ENCODE results near the gene DNAJA3.

DNA sequence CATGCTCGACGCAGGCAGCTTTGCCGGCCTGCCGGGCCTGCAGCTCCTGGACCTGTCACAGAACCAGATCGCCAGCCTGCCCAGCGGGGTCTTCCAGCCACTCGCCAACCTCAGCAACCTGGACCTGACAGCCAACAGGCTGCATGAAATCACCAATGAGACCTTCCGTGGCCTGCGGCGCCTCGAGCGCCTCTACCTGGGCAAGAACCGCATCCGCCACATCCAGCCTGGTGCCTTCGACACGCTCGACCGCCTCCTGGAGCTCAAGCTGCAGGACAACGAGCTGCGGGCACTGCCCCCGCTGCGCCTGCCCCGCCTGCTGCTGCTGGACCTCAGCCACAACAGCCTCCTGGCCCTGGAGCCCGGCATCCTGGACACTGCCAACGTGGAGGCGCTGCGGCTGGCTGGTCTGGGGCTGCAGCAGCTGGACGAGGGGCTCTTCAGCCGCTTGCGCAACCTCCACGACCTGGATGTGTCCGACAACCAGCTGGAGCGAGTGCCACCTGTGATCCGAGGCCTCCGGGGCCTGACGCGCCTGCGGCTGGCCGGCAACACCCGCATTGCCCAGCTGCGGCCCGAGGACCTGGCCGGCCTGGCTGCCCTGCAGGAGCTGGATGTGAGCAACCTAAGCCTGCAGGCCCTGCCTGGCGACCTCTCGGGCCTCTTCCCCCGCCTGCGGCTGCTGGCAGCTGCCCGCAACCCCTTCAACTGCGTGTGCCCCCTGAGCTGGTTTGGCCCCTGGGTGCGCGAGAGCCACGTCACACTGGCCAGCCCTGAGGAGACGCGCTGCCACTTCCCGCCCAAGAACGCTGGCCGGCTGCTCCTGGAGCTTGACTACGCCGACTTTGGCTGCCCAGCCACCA, 44.4 kb upstream of the DNAJA3 start:
- TF ChIP-seq, protein P1, sequence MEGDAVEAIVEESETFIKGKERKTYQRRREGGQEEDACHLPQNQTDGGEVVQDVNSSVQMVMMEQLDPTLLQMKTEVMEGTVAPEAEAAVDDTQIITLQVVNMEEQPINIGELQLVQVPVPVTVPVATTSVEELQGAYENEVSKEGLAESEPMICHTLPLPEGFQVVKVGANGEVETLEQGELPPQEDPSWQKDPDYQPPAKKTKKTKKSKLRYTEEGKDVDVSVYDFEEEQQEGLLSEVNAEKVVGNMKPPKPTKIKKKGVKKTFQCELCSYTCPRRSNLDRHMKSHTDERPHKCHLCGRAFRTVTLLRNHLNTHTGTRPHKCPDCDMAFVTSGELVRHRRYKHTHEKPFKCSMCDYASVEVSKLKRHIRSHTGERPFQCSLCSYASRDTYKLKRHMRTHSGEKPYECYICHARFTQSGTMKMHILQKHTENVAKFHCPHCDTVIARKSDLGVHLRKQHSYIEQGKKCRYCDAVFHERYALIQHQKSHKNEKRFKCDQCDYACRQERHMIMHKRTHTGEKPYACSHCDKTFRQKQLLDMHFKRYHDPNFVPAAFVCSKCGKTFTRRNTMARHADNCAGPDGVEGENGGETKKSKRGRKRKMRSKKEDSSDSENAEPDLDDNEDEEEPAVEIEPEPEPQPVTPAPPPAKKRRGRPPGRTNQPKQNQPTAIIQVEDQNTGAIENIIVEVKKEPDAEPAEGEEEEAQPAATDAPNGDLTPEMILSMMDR (IDR thresholded peaks at IDR 0.05 in 2 of 3, conservative IDR thresholded peaks at IDR 0.05 in 1 of 3; ENCODE audit: borderline replicate concordance in 1 of 3, insufficient read depth in 1 of 3, low read depth in 2 of 3, low read length in 2 of 3) = no peak
- no peak for TF ChIP-seq EZH2 (IDR thresholded peaks at IDR 0.05)
- TF ChIP-seq POLR2A (IDR thresholded peaks at IDR 0.05; ENCODE audit: borderline replicate concordance, extremely low read depth, insufficient read depth, insufficient read length) = no peak
- TF ChIP-seq, protein P2, sequence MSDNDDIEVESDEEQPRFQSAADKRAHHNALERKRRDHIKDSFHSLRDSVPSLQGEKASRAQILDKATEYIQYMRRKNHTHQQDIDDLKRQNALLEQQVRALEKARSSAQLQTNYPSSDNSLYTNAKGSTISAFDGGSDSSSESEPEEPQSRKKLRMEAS (IDR thresholded peaks at IDR 0.05) = no peak
- no peak for TF ChIP-seq FOSL1 (IDR thresholded peaks at IDR 0.05; ENCODE audit: low read depth)
- TF ChIP-seq EZH2phosphoT487 (IDR thresholded peaks at IDR 0.05; ENCODE audit: borderline replicate concordance) = no peak
- TF ChIP-seq, protein P3, sequence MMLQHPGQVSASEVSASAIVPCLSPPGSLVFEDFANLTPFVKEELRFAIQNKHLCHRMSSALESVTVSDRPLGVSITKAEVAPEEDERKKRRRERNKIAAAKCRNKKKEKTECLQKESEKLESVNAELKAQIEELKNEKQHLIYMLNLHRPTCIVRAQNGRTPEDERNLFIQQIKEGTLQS (IDR thresholded peaks at IDR 0.05) = no peak
- TF ChIP-seq CBX3 (IDR thresholded peaks at IDR 0.05; ENCODE audit: low read depth) = no peak
- no peak for TF ChIP-seq POLR2AphosphoS5 (IDR thresholded peaks at IDR 0.05; ENCODE audit: low read depth, low read length)
- no peak for TF ChIP-seq JUND (IDR thresholded peaks at IDR 0.05)
- no peak for TF ChIP-seq ZNF274 (IDR thresholded peaks at IDR 0.05; ENCODE audit: low read depth, low read length)
- TF ChIP-seq, protein P4, sequence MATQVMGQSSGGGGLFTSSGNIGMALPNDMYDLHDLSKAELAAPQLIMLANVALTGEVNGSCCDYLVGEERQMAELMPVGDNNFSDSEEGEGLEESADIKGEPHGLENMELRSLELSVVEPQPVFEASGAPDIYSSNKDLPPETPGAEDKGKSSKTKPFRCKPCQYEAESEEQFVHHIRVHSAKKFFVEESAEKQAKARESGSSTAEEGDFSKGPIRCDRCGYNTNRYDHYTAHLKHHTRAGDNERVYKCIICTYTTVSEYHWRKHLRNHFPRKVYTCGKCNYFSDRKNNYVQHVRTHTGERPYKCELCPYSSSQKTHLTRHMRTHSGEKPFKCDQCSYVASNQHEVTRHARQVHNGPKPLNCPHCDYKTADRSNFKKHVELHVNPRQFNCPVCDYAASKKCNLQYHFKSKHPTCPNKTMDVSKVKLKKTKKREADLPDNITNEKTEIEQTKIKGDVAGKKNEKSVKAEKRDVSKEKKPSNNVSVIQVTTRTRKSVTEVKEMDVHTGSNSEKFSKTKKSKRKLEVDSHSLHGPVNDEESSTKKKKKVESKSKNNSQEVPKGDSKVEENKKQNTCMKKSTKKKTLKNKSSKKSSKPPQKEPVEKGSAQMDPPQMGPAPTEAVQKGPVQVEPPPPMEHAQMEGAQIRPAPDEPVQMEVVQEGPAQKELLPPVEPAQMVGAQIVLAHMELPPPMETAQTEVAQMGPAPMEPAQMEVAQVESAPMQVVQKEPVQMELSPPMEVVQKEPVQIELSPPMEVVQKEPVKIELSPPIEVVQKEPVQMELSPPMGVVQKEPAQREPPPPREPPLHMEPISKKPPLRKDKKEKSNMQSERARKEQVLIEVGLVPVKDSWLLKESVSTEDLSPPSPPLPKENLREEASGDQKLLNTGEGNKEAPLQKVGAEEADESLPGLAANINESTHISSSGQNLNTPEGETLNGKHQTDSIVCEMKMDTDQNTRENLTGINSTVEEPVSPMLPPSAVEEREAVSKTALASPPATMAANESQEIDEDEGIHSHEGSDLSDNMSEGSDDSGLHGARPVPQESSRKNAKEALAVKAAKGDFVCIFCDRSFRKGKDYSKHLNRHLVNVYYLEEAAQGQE (IDR thresholded peaks at IDR 0.05; ENCODE audit: low read depth) = no peak
- no peak for TF ChIP-seq EGR1 (IDR thresholded peaks at IDR 0.05; ENCODE audit: low read depth)
